ENCODE measurements around the gene MYO9B. TPM values are rescaled to one million over a fixed set of nuclear protein-coding genes. Genes with fewer than 3 reads are reported as not detected.

The MYO9B gene
- total RNA-seq, 1 experiment from 2014 or later = 74.6 TPM

- BruUV-seq (replicated peaks) = TSS peak; percentile 23
- CTCF ChIA-PET = no interaction called here
- POLR2A ChIA-PET = no interaction called here
- TF ChIP-seq CEBPB (IDR thresholded peaks at IDR 0.05; ENCODE audit: low read depth) (no peak), CTCF (IDR thresholded peaks at IDR 0.05 in 2 of 3, conservative IDR thresholded peaks at IDR 0.05 in 1 of 3; ENCODE audit: borderline replicate concordance in 1 of 3, insufficient read depth in 1 of 3, low read depth in 2 of 3, low read length in 2 of 3) (no peak), YY1 (IDR thresholded peaks at IDR 0.05; ENCODE audit: extremely low read depth, insufficient replicate concordance, low read depth, low read length) (no peak)
- RAD21 ChIA-PET (ENCODE audit: low non-redundant PET in 1 of 2, low total read pairs in 2 of 2, uncharacterized antibody in 2 of 2, unreplicated experiment in 2 of 2) = no interaction called here
- peaks cover 21 to 23% of the 10 kb centered on the region in 2 experiments for H3K4me1 ChIP-seq (ENCODE audit: control insufficient read depth in 1 of 2, insufficient read depth in 2 of 2, low read length in 2 of 2)
- no peaks in the 10 kb centered on the region for H4K20me1 ChIP-seq (ENCODE audit: insufficient read depth)
- peaks cover 10 to 14% of the 10 kb centered on the region in 2 experiments for H3K36me3 ChIP-seq (ENCODE audit: control insufficient read depth in 1 of 2, insufficient read depth in 2 of 2, low read length in 2 of 2)
- H3K4me3 ChIP-seq (replicated peaks in 1 of 2; ENCODE audit: low read depth in 1 of 2, low read length in 2 of 2) = no peak overlapping the region
- no peaks in the 10 kb centered on the region for H3K9me3 ChIP-seq (ENCODE audit: control insufficient read depth in 1 of 2, insufficient read depth in 1 of 2, low read depth in 1 of 2, low read length in 2 of 2)
- intact Hi-C loops (cut with micrococcal nuclease) = no loop called here
- no peak overlapping the region for H3K9ac ChIP-seq (ENCODE audit: low read length)
- DNase-seq (ENCODE audit: low read depth, low spot score) (no peak), ATAC-seq (no peak)
- peaks cover 72% of the 10 kb centered on the region for H3K79me2 ChIP-seq (ENCODE audit: insufficient read depth, low read length)
- H2AFZ ChIP-seq (ENCODE audit: low read depth, low read length, poor library complexity, severe bottlenecking) = no peak overlapping the region
- no peak overlapping the region for H3K4me2 ChIP-seq (ENCODE audit: low read length)
- no peaks in the 10 kb centered on the region for H3K9me2 ChIP-seq (ENCODE audit: insufficient read depth)
- H3K27ac ChIP-seq (ENCODE audit: low read depth, low read length) = no peak overlapping the region
- H3K27me3 ChIP-seq (ENCODE audit: insufficient read depth, low read length) = no peaks in the 10 kb centered on the region
Observed at GRCh38 chr19:17101686-17102628, 26.4 kb downstream of the MYO9B start.

- H3K79me2 ChIP-seq (ENCODE audit: insufficient read depth, low read length) = peaks cover 71% of the 10 kb centered on the region
- peak; percentile 40 for DNase-seq (ENCODE audit: low read depth, low spot score)
- H4K20me1 ChIP-seq (ENCODE audit: insufficient read depth) = no peaks in the 10 kb centered on the region
- ChIA-PET RAD21 (ENCODE audit: low non-redundant PET in 1 of 2, low total read pairs in 2 of 2, uncharacterized antibody in 2 of 2, unreplicated experiment in 2 of 2) (no interaction called here), CTCF (no interaction called here), POLR2A (no interaction called here)
- H3K4me1 ChIP-seq (ENCODE audit: control insufficient read depth in 1 of 2, insufficient read depth in 2 of 2, low read length in 2 of 2) = peaks cover 19 to 23% of the 10 kb centered on the region in 2 experiments
- H3K36me3 ChIP-seq (ENCODE audit: control insufficient read depth in 1 of 2, insufficient read depth in 2 of 2, low read length in 2 of 2) = peaks cover 10 to 14% of the 10 kb centered on the region in 2 experiments
- intact Hi-C loops (cut with micrococcal nuclease) = no loop called here
- H3K4me2 ChIP-seq (ENCODE audit: low read length) = no peak overlapping the region
- BruUV-seq (replicated peaks) = no TSS peak
- H3K27me3 ChIP-seq (ENCODE audit: insufficient read depth, low read length) = no peaks in the 10 kb centered on the region
- no peaks in the 10 kb centered on the region for H3K9me3 ChIP-seq (ENCODE audit: control insufficient read depth in 1 of 2, insufficient read depth in 1 of 2, low read depth in 1 of 2, low read length in 2 of 2)
- H3K9ac ChIP-seq (ENCODE audit: low read length) = no peak overlapping the region
- H3K9me2 ChIP-seq (ENCODE audit: insufficient read depth) = no peaks in the 10 kb centered on the region
- H2AFZ ChIP-seq (ENCODE audit: low read depth, low read length, poor library complexity, severe bottlenecking) = no peak overlapping the region
- peak; percentile 43 for ATAC-seq
- no peak overlapping the region for H3K27ac ChIP-seq (ENCODE audit: low read depth, low read length)
- H3K4me3 ChIP-seq (replicated peaks in 1 of 2; ENCODE audit: low read depth in 1 of 2, low read length in 2 of 2) = no peak overlapping the region
- TF ChIP-seq SIN3A (IDR thresholded peaks at IDR 0.05; ENCODE audit: low read depth) (no peak), POLR2AphosphoS5 (IDR thresholded peaks at IDR 0.05; ENCODE audit: low read depth, low read length) (no peak), CBX3 (IDR thresholded peaks at IDR 0.05; ENCODE audit: low read depth) (peak; percentile 48; the same call in 1 of the 2 replicates), EGR1 (IDR thresholded peaks at IDR 0.05; ENCODE audit: low read depth) (no peak), FOSL1 (IDR thresholded peaks at IDR 0.05; ENCODE audit: low read depth) (no peak), EZH2phosphoT487 (IDR thresholded peaks at IDR 0.05; ENCODE audit: borderline replicate concordance) (no peak), REST (IDR thresholded peaks at IDR 0.05; ENCODE audit: low read depth) (no peak), TCF7L2 (IDR thresholded peaks at IDR 0.05; ENCODE audit: borderline replicate concordance, extremely low read depth, insufficient read depth, insufficient read length) (no peak), ELF1 (IDR thresholded peaks at IDR 0.05; ENCODE audit: borderline replicate concordance, low read depth) (no peak), ATF3 (IDR thresholded peaks at IDR 0.05) (no peak)
Observed at GRCh38 chr19:17103177-17103576, 27.6 kb downstream of the MYO9B start.

All from HCT116 (cell line).